ENCODE measurements around the gene RNF186. TPM values are rescaled to one million over a fixed set of nuclear protein-coding genes. Genes with fewer than 3 reads are reported as not detected.

RNF186 gene
- polyA plus RNA-seq, 1 donor, result 0.25 TPM

GRCh38 chr1:19764848-19765247, 50.2 kb downstream of the RNF186 start:
- DNase-seq, result no peak

Other genes with a start within 250 kb of the RNF186 start
- gene NBL1, start 171.0 kb downstream of the RNF186 start, polyA plus RNA-seq (ENCODE audit: insufficient read length), result 16.5 TPM
- gene HTR6, start 150.4 kb downstream of the RNF186 start, polyA plus RNA-seq (ENCODE audit: insufficient read length), result 1.6 TPM
- 19.4 TPM for gene TMCO4, start 15.4 kb downstream of the RNF186 start, polyA plus RNA-seq (ENCODE audit: insufficient read length)
- 28.2 TPM for gene OTUD3, start 67.1 kb upstream of the RNF186 start, polyA plus RNA-seq (ENCODE audit: insufficient read length)
- gene PLA2G2E, start 108.3 kb upstream of the RNF186 start, polyA plus RNA-seq (ENCODE audit: insufficient read length), result not detected
- gene PLA2G2A, start 164.3 kb upstream of the RNF186 start, polyA plus RNA-seq (ENCODE audit: insufficient read length), result 0.18 TPM

All from left kidney (tissue), 2 donors.